Measurements from ENCODE around the gene RHOU. TPM values are rescaled to one million over a fixed set of nuclear protein-coding genes. Genes with fewer than 3 reads are reported as not detected.

The RHOU gene
- total and polyA plus RNA-seq, 10 of the 15 experiments (the other 5 are each of a cell fraction or from before 2014, with no cell fraction given), result not detected

- TF ChIP-seq REST (IDR thresholded peaks at IDR 0.05; ENCODE audit: low read depth, low read length) (no peak), E4F1 (IDR thresholded peaks at IDR 0.05; ENCODE audit: borderline replicate concordance, partially characterized antibody) (no peak), NRF1 (conservative IDR thresholded peaks at IDR 0.05; ENCODE audit: low read depth, low read length) (no peak), KLF5 (IDR thresholded peaks at IDR 0.05; ENCODE audit: partially characterized antibody) (no peak), CBX5 (IDR thresholded peaks at IDR 0.05; ENCODE audit: low read depth) (no peak)
Observed at GRCh38 chr1:228723921-228724320, 11.4 kb upstream of the RHOU start (continued).

DNA sequence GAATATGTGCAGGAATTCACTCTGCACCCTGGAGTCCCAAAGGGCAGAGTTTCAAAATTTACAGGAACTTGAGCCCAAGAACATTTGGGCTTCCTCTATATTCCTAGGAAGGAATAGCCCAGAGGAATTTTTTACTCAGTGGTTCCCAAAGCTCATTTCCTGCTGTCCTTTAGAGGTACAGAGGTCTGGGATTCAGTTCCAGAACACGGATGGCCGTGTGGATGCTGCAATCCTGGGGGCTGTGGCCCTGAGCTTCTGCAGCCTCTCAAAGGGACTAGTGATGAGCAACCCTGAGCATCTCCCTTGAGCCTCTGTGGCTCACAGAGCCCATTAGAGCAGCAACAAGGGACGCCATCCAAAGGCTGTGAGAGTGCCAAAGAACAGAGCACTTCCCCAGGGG, 10.1 kb upstream of the RHOU start:
- Histone ChIP-seq H3K27ac (ENCODE audit: control insufficient read depth, insufficient read depth) (no peak overlapping the region), H3K27me3 (replicated peaks in 1 of 2; ENCODE audit: control insufficient read depth in 2 of 2, insufficient read depth in 2 of 2, low read length in 1 of 2) (peaks cover 0 to 3% of the 10 kb centered on the region in 2 experiments; a peak in 1 of 4 replicates), H2AFZ (ENCODE audit: control insufficient read depth, low read depth, low read length) (no peak overlapping the region), H4K20me1 (ENCODE audit: control insufficient read depth, insufficient read depth) (no peaks in the 10 kb centered on the region), H3K4me1 (ENCODE audit: control insufficient read depth, insufficient read depth, low read length) (no peaks in the 10 kb centered on the region), H3K36me3 (ENCODE audit: control insufficient read depth in 2 of 2, insufficient read depth in 2 of 2, low read length in 1 of 2) (no peaks in the 10 kb centered on the region), H3K4me2 (ENCODE audit: control insufficient read depth, insufficient read depth) (no peak overlapping the region), H3K9ac (ENCODE audit: control insufficient read depth, insufficient read depth, low read length) (no peak overlapping the region), H3K79me2 (ENCODE audit: control insufficient read depth, insufficient read depth, low read length) (no peaks in the 10 kb centered on the region), H3K4me3 (no peak overlapping the region), H3K9me3 (replicated peaks; ENCODE audit: control insufficient read depth, insufficient read depth, low read length) (no peaks in the 10 kb centered on the region)
- FAIRE-seq (no peak), DNase-seq (ENCODE audit: low read depth, low spot score) (no peak), ATAC-seq (no peak)
- ChIA-PET CTCF (no interaction called here), RAD21 (ENCODE audit: unreplicated experiment) (no interaction called here), SMC1A (ENCODE audit: uncharacterized antibody, unreplicated experiment) (no interaction called here), POLR2A (no interaction called here)
- BruUV-seq (replicated peaks), result no TSS peak
- intact Hi-C loops (cut with micrococcal nuclease; ENCODE audit: unreplicated experiment), result no loop called here
- in situ Hi-C loops (cut with MboI), result no loop called here
- 5% methylated on average over 3 of the region's 3 CpGs for WGBS (ENCODE audit: insufficient coverage, insufficient replicate concordance, low lambda C conversion rate, missing lambda C conversion rate)
- TF ChIP-seq DPF2 (IDR thresholded peaks at IDR 0.05), result no peak
- TF ChIP-seq LARP7 (IDR thresholded peaks at IDR 0.05), result no peak
- no peak for TF ChIP-seq ASH2L (IDR thresholded peaks at IDR 0.05; ENCODE audit: borderline replicate concordance, low read depth)
- TF ChIP-seq SMAD1 (IDR thresholded peaks at IDR 0.05; ENCODE audit: low read depth, partially characterized antibody), result no peak
- TF ChIP-seq MEF2A (IDR thresholded peaks at IDR 0.05; ENCODE audit: insufficient read depth, low read depth, low read length), result no peak
- TF ChIP-seq IRF4 (IDR thresholded peaks at IDR 0.05; ENCODE audit: low read depth, low read length), result no peak
- TF ChIP-seq SKIL (IDR thresholded peaks at IDR 0.05; ENCODE audit: low read depth, poor library complexity, severe bottlenecking), result no peak
- no peak for TF ChIP-seq NFIC (IDR thresholded peaks at IDR 0.05; ENCODE audit: low read depth, low read length)
- TF ChIP-seq, protein P1, sequence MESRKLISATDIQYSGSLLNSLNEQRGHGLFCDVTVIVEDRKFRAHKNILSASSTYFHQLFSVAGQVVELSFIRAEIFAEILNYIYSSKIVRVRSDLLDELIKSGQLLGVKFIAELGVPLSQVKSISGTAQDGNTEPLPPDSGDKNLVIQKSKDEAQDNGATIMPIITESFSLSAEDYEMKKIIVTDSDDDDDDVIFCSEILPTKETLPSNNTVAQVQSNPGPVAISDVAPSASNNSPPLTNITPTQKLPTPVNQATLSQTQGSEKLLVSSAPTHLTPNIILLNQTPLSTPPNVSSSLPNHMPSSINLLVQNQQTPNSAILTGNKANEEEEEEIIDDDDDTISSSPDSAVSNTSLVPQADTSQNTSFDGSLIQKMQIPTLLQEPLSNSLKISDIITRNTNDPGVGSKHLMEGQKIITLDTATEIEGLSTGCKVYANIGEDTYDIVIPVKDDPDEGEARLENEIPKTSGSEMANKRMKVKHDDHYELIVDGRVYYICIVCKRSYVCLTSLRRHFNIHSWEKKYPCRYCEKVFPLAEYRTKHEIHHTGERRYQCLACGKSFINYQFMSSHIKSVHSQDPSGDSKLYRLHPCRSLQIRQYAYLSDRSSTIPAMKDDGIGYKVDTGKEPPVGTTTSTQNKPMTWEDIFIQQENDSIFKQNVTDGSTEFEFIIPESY (IDR thresholded peaks at IDR 0.05), result no peak

Data from GM12878 (cell line).